GM19351 (cell line): ENCODE measurements around the gene CRAMP1.

Source experiments
- ATAC-seq: cut with Tn5 transposase; IDR thresholded peaks from one replicate; pipeline ENCODE4 v1.9.1; 2021; ENCODE audit warnings: mild to moderate bottlenecking, moderate library complexity; ENCODE audit not compliant: unreplicated experiment

Gene CRAMP1, protein sequence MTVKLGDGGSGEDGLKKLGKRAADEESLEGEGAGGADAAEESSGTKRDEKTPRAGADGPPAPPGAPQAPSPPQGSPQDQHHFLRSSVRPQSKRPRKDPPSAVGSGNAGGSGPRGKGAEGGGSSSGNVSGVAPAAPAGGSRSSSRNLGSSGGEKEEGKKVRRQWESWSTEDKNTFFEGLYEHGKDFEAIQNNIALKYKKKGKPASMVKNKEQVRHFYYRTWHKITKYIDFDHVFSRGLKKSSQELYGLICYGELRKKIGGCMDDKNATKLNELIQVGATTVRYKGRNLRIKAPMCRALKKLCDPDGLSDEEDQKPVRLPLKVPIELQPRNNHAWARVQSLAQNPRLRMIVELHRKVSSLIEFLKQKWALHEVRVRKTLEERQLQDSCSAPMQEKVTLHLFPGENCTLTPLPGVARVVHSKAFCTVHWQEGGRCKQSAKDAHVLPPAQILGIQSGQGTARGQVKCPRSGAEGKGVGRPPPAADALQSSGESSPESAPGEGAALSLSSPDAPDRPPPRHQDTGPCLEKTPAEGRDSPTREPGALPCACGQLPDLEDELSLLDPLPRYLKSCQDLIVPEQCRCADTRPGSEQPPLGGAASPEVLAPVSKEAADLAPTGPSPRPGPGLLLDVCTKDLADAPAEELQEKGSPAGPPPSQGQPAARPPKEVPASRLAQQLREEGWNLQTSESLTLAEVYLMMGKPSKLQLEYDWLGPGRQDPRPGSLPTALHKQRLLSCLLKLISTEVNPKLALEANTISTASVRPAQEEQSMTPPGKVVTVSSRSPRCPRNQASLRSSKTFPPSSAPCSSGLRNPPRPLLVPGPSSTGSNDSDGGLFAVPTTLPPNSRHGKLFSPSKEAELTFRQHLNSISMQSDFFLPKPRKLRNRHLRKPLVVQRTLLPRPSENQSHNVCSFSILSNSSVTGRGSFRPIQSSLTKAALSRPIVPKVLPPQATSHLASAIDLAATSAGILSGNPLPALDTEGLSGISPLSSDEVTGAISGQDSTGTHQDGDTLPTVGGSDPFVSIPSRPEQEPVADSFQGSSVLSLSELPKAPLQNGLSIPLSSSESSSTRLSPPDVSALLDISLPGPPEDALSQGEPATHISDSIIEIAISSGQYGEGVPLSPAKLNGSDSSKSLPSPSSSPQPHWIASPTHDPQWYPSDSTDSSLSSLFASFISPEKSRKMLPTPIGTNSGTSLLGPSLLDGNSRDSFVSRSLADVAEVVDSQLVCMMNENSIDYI (N-terminal part only)

DNA sequence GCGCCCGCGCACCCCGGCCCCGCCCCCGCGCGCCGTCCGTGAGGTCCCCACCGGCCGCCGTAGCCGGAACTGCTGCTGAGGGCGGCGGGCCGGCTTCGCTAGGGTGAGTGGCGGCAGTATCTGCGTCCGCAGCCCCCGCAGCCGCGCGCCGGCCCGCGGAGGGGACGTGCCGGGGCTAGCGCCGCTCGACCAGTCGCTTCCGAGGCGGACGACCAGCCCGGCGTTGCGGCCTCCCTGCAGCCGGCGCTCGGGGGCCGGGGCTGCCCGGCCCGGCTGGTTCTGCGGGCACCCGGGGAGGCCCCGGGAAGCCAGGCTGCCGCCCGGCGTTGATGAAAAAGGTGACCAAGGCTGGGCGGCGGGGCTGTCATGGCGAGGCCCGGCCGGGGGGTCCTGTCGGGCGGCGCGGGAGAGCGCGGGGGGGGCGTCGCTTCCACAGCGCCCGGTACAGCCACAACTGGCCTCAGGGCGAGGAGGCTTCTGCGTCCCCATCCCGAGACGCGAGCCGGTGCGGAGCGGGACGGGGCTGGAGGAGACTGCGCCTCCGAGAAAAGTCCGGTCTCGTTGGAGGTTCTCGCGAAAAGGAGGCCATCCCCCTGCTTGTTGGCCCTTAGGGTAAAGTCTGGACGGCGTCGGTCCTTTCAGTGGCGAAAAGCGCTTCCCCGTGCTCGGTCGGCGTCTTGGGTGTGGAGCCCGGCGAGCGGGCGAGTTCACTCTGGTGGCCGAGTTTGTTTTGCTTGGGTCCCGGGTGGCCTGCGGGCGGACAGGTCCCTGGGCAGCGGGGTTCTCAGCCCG is at the start of gene CRAMP1:
CRAMP1 (plus strand) TSS at position 41 of the 792 bp plus-strand sequence. CDS start 2,280 bp downstream, outside the sequence.
- no peak for ATAC-seq

DNA sequence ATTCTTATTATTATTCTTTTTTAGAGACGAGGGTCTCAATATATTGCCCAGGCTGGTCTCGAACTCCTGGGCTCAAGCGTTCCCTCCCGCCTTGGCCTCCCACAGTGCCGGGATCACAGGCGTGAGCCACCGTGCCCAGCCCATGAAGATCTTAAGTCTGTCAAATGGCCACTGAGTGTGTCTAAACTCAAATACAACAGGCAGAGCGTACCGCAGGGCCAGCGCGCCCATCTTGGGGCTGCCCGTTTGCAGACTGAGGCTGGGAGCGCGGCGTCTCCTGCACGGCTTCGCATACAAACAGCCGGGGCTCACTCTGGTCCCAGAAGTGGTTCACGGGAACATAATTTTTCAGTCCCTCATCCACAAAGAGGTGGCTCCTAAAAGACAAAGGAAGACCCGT is 48.4 kb upstream of the CRAMP1 start:
- ATAC-seq, result no peak

DNA sequence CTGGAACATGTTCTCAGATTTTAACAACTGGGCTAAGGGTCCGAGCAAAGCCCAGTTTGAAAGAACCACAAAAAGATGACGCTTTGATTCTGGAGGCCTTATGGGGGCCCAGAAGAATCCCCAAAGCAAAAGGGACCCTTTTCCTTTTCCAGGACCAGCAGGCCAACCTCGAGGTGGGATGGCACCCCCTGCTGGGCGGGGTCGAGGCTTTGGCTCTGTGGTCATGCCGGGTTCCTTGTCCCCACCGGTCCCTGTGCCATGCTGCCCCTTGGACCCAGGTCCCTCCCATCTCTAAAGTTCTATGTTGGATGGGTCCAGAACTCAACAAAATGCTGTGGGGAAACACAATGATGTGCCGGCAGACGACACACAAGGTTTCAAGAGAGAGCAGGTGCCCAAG is 47.8 kb upstream of the CRAMP1 start:
- ATAC-seq, result no peak

DNA sequence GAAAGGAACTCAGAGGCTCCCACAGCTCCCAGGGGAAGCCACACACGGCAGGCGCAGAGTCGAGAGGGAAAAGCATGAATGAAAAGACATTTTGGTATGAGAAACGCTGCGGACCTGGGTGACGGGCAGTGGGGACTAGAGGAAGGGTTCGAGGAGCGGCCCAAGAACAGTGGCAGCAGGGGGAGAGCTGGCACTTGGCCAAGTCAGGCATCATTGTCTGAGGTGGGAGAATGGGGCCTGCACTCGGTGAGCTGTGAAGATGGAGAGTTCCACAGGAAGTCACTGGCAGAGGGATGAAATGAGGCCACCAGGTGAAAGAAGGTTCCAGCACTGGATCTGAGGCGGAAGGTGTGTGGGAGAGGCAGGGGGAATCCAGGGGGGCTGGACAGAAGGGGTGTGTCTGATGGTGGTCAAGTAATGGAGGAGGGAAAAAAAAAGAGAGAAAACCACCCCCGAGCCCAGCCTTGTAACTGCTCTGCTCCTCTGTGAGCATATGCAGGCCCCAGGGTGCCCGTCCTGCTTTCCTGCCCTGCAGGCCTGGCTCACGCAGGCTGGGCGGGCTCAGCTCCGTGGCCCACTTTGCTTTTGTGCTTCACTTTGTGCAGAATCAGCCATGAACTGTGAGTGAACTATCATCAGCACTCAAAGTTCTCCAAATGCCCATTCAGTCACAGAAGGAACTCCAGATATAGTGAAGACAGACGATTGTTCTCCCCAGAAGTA is 46.9 kb upstream of the CRAMP1 start:
- no peak for ATAC-seq

DNA sequence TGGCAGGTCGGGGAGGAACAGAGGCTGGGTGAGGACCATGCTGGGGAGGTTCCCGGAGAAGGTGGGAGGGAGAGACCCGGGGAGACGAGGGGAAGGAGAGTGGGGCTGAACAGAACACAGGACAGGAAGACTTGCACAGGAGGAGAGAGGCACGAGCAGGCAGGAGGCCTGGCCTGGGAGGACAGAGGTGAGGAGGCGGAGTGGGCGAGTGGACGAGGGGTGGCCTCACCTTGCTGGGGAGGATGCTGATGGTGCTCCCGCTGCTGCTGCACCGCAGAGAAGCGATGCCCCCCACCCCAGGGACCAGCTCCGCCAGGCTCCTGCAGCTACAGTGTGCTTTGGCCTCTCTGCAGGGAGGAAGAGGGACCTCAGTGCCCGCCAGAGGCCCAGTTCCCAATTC is 44.2 kb upstream of the CRAMP1 start:
- no peak for ATAC-seq

DNA sequence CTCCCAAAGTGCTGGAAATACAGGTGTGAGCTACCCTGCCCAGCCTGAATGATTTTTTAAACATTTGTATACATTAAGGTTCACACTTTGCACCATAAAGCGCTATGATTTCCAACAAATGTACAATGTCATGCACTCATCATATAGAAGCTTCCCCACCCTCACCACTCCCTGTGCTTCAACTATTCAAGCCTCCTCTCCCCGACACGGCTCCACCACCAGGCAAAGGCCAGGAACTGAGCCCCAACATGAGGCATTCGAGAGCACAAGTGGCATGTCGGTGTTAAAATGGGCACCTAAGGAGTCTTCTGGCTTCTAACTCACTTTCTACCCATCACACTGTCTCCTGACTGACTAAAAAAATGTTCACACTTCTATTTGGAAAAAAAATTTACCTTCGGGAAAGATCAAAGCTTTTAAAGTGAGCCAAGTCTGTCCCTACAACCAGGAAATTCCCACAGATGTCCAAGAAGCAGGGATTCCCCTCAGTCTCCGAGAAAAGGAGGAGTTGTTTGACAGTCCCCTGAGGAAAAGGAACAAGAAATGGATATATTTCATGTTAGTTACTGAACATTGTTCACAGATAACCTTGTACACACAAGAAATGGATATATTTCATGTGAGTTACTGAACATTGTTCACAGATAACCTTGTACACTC is 41.0 kb upstream of the CRAMP1 start:
- ATAC-seq, result no peak

DNA sequence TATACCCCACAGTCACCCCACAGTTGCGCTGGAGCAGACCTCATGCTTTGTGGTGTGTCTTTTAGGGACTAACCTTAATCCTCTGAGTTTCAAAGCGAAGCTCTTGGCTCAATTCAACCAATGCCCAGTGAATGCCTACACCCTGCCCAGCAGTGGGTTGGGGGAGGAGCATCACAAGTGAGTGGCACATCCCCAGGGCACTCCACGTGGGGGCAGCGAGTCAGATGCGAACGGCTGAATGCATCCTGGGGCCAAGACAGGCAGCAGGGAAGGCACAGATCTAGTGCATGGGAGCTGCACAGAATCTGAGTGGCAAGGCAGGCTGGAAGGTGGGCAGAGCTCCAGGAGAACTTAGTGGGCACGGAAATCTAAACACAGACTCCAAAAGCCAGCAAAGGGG is 39.5 kb upstream of the CRAMP1 start:
- no peak for ATAC-seq

DNA sequence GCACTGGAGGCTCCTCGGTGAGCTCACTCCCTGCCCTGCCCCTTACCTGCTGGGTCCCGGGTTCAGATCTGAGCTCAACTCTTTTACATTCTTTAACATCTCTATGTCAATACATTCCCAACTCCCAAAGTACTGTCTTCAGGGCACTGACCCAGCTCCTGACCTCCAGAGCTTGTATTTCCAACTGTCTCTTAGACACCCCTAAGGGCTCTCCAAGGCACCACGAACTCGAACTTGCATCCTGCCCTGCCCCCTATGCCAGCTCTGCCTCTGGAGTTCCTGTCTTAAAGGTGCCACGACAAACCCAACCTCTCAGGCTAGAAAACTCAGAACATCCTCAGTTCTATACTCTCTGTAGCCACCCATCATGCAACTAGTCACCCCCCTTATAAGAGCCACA is 38.9 kb upstream of the CRAMP1 start:
- ATAC-seq, result no peak

DNA sequence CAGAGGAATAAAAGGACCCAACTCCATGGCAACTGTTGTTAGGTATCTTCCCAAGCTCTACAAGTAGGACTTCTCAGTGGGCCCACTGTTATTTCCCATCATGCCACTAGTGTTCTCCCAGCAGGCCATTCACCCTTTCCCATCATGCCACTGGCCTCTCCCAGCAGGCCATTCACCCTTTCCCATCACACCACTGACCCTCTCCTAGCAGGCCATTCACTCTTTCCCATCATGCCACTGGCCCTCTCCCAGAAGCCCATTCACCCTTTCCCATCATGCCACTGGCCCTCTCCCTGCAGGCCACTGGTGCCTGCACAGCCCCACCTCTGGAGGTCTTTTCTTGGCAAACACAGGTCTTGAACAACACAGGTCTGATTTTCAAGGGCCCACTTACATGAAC is 36.6 kb upstream of the CRAMP1 start:
- ATAC-seq, result no peak

DNA sequence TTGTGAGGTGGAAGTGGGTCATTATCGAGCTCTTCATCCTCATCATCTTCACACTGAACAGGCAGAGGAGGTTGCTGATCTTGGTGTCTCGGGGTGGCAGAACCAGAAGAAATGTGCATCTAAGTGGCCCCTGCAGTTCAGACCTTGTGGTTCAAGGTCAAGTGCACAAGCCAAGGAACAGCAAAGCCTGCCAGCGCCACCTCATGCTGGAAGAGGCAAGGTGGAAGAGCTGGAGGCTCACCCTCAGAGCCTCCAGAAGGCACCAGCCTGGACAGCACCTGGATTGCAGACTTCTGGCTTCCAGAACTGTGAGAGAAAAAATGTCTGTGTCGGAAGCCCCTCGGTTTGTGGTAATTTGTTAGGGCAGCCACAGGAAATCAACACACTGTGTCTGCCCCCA is 32.9 kb upstream of the CRAMP1 start:
- no peak for ATAC-seq

DNA sequence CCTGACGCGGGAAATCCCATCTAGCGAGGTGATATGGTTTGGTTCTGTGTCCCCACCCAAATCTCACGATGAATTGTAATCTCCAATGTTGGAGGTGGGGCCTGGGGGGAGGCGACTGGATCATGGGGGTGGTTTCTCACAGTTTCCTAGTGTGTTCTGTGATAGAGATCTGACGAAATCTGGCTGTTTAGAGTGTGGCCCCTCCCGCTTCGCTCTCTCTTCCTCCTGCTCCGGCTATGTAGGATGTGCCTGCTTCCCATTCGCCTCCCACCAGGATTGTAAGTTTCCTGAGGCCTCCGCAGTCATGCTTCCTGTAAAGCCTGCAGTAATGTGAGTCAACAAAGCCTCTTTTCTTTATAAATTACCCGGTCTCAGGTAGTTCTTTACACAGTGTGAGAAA is 31.9 kb upstream of the CRAMP1 start:
- no peak for ATAC-seq

DNA sequence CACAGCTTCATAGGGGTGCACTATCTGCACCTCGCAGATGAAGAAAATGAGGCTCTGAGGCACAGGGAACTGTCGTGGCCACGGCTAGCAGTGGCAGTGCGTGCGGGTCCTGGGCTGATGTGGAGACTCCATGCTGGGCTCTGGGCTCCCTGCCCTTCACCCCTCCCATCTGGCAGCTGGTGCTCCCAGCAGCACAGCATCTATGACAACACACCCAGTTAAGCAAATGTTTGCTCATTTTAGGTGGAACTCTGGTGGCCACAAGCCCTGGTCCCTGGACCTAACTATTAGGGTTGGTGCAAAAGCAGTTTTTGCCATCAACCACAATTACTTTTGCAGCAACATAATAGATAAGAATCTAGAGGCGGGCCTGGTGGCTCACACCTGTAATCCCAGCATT is 31.2 kb upstream of the CRAMP1 start:
- no peak for ATAC-seq

DNA sequence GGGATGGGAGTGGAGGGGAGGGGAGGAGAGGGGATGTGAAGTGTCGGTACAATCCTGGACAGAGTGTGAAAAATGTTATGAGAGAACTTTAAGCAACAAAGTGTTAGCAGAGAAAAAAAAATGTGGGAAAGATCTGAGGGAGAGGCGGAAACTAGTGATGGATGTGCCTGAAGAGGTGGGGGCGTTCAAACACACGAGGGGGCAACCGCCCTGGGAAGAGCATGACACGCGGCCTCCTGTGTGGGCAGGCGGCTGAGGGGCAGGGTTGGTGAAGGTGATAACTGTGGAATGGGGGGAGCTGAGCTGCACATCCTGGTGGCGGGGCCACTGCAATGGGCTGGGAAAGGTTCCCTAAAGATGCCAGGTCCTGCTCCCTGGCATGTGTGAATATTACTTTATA is 30.4 kb upstream of the CRAMP1 start:
- no peak for ATAC-seq

DNA sequence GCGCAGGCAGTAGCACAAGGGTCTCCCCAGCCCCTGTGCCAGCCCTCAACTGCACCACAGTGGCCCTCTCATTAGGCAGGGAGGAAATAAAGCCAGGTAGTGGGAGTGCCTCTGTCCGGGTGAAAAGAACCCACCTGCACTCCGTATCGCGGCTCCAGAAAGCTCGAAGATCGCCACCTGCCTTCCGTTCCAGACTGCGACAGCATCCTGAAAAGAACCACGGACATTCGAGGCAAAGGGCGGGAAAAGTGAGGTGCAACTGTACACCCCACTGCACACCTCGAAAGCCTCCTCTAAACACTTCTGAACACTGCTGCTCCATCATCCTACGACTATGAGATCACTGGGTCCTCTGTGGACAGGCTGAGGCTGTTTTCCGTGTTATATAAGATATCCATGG is 29.0 kb upstream of the CRAMP1 start:
- ATAC-seq, result no peak

DNA sequence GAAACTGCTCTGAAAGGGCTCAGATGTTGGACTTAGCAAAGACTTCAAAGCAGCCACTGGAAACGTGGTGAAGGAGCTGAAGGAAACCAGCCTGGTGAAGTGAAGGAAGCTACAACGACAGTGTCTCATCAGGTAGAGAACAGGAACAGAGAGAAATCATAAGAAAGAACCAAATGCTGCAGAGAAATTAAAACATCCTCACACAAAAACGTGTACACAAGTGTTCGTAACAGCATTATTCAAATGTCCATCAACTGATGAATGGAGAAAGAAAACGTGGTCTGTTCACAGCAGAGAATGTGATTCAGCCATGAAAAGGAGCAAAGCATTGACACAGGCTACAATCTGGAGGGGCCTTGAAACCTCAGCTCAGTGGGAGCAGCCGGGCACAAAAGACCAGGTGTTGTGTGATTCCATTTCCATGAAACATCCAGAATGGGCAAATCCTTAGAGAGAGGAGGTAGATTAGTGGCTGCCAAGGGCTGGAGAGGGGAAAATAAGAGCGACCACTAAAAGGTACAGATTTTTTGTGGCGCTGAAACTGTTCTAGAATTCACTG is 27.2 kb upstream of the CRAMP1 start:
- no peak for ATAC-seq

DNA sequence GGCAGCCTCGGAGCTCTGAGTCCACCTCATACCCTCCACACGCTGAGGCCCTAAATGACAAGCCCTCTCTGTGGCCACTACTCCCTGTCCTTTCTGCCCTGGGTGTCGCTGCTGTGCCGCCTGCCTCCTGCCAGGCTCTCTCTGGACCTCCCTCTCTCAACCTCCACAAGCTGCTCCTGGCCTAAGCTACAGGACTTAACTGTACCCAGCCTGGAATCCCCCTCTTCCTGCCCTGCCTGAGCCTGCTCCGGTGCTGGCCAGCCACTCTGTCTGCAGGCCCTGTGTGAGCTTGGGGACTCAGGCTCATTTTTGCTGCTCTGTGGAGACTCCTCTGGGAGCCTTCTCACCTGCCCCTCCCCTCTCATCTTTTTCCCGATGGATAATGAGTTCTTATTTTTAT is 21.8 kb upstream of the CRAMP1 start:
- no peak for ATAC-seq

DNA sequence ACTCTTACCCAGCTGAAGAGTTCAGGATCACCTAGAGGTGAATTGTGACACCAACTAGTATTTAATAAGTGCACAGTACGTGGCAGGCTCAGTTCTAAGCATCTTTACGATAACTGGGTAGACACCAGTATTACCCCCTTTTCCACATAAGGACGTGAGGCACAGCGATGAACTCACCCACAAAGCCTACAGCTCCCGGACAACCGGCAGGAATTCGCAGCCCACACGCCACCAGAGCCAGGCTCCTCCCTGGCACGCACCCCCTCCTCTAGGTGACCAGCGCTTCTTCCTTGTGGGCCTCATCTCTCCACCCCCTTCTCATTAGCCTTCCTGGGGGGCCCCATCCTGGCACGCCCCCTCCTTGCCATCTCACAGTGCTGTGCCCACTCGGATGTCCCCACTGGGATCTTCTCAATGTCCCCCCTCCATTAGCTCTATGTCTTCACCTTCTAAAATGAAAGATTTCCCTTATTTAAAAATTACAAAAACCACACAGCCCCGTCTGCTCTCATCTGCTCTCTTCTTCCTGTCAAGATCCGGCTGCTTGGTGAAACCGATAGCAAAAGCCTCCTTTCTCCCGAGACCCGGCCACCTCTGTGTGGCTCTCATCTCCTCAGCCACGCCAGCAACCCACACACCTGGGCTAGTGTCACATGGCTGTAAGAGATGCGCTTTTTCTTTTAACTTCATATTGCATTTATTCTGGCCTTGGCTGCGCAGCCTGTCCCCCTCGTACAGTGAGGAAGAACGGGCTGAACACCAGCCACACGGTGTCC is 21.0 kb upstream of the CRAMP1 start:
- no peak for ATAC-seq

DNA sequence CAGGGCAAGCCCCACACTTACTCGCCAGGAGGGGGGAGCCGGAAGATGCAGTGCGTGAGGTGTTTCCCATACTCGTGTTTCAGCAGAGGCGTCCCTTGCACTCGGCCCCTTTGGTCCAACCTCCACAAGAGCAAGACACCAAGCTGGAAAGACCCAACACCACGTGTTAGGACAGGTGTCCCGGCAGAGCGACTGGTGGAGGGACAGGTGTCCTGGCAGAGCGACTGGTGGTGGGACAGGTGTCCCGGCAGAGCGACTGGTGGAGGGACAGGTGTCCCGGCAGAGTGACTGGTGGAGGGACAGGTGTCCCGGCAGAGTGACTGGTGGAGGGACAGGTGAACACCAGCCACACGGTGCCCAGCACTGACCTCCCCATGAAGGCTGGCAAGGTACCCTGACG is 19.7 kb upstream of the CRAMP1 start:
- no peak for ATAC-seq
